IPS-15b (cell line): ENCODE results near the gene ZNF892.

Source experiments
- H3K27me3 ChIP-seq: one replicate; pipeline ENCODE4 v1.6.1; 2013; ENCODE audit warnings: low read length; ENCODE audit not compliant: control insufficient read depth, insufficient read depth
- H3K36me3 ChIP-seq: one replicate; pipeline ENCODE4 v1.6.1; 2013; ENCODE audit warnings: low read length; ENCODE audit not compliant: control insufficient read depth, insufficient read depth
- H3K4me1 ChIP-seq: one replicate; pipeline ENCODE4 v1.6.1; 2013; ENCODE audit warnings: mild to moderate bottlenecking, low read length; ENCODE audit not compliant: control insufficient read depth, insufficient read depth
- H3K4me3 ChIP-seq: one replicate; pipeline ENCODE4 v1.5.1; 2013; ENCODE audit warnings: low read depth, low read length
- H3K9ac ChIP-seq: one replicate; pipeline ENCODE4 v1.6.1; 2013; ENCODE audit warnings: low read depth, mild to moderate bottlenecking, low read length
- H3K9me3 ChIP-seq: one replicate; pipeline ENCODE4 v1.6.1; 2013; ENCODE audit warnings: mild to moderate bottlenecking, low read length; ENCODE audit not compliant: control insufficient read depth, insufficient read depth

Gene ZNF892

DNA sequence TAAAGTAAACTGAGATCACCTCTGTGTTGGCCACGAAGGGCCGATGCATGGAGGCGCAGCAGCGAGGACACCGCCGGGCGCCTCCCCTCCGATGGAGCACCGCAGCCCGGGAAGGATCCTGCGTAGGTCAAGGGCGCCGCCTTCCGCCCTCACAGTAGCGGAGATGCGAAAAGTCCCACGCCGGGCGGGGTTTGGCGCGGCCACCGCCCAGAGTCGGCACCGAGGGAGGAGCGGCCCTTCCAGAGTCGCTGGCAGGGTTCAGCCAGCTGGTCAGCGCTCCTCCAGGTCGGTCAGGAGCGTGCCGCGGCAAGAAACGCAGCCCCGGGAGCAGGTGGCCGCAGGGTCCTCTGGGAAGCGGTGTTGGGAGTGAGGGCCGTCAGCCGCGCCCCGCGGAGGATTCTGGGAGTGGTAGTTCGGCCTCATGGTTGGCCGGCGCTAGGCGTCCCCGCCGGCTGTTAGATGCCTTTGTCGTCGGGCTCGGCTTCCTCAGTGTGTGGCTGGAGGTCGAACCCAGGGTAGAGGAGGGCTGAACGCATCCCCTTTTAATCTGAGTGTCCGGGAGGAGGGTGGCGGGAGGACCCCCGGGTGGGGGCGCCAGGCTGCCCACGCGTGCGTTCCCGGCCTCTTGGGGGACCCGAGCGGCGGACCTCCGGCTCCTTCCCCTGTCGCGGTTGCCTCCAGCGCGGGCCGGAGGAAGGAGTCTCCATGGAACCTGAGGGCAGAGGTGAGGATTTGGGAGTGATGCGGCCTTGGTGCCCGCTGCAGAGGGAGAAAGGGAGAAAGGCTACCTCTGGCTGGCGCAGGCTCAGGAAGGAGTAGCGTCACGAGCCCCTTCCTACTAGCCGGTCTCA lies at the start of gene ZNF892:
ZNF892 (plus strand) TSS at position 411 of the 851 bp plus-strand sequence; CDS start at position 706, 295 bp downstream.
- Histone ChIP-seq H3K36me3 (peaks cover 3% of the 10 kb centered on the region), H3K27me3 (peaks cover 8% of the 10 kb centered on the region), H3K9me3 (peaks cover 9% of the 10 kb centered on the region), H3K4me3 (peak within 1 kb of the TSS; percentile 82), H3K9ac (peak within 1 kb of the TSS; percentile 68), H3K4me1 (no peaks in the 10 kb centered on the region)

DNA sequence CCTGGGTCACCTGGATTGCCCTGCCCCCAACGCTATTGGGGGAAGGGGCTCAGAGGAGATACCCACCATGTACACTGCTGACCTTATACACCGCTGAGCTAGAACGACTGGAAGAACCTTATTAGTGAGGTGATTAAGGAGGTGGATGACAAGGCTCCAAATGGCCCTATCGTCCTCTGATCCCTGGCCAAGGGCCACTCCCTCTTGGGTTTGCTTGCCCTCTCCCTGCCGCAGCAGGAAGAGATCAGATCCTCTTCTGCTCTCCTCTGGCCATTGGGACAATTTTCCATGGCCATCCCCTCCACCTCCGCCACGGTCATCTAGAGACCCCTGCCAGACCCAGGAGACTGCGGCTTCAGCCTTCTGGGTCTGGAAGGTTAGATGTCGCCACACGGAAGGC lies 48.9 kb upstream of the ZNF892 start:
- no peak overlapping the region for H3K9ac ChIP-seq

DNA sequence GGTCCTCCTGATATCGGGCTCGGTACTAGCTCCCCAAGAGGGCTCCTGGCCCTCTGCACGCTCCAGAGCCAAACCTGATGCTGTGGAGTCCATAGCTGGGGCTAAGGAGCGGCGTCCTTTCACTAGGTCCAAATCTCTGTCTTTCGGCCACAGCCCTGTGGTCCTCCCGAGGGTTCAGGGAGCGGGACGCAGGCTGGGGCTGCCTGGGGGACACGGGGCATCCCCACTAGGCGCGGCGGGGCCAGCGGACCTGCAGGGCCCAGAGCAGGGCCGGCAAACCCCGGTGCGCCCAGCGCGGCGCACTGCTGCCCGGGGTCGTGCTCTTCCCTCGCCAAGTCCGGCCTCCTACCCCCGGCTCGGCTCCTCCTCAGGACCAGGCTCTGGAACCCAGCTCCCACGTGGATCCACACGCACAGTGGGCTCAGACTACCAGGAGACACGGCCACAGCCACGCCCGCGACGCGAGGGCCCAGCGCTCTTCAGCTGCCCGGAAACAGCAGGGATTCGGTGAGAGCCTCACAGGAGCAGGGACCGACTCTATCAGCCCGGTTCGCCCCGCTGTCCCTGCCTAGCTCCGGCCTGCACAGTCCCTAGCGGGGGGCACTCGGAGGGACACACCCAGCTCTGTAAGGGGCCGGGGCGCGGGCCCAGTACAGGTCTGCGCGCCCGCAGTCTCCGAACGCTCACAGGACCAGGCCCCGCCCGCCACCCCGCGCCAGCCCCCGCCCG lies 48.3 kb upstream of the ZNF892 start:
- H3K9me3 ChIP-seq, result no peaks in the 10 kb centered on the region
- H3K27me3 ChIP-seq, result peaks cover 14% of the 10 kb centered on the region
- peak overlapping the region; percentile 76 for H3K9ac ChIP-seq
- H3K4me1 ChIP-seq, result no peaks in the 10 kb centered on the region
- peaks cover 3% of the 10 kb centered on the region for H3K36me3 ChIP-seq
- peak overlapping the region; percentile 58 for H3K4me3 ChIP-seq

More for the DNA sequence above, 48.9 kb upstream of the ZNF892 start:
- no peaks in the 10 kb centered on the region for H3K4me1 ChIP-seq
- H3K4me3 ChIP-seq, result peak overlapping the region; percentile 58
- peaks cover 14% of the 10 kb centered on the region for H3K27me3 ChIP-seq
- H3K36me3 ChIP-seq, result peaks cover 3% of the 10 kb centered on the region
- no peaks in the 10 kb centered on the region for H3K9me3 ChIP-seq

DNA sequence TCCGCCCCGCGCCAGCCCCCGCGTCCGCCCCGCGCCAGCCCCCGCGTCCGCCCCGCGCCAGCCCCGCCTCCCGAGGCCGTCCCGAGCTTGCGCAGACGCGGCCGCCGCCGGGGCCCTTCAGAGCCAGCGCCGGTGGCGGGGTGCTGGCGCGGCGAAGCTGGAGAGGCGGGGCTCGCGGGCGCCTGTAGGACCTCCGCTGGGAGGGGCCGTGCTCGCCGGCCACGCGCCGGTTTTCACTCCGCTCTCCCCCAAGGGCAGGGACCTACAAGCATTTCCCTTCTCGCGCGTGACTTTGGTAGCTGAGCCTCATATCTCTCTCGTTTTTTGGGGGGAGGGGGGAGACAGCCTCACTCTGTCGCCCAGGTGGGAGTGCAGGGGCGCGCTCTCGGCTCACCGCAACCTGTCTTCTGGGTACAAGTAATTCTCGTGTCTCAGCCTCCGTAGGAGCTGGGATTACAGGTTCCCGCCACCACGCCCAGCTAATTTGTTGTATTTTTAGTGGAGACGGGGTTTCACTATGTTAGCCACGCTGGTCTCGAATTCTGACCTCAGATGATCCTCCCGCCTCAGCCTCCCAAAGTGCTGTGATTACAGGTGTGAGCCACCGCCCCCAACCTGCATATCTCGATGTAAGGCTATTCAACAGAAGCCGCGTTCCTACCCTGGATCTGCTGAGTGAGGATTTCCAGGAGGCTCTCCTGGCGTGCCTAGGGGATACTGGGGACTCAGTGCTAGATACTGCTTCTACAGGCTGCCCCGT lies 47.5 kb upstream of the ZNF892 start, which contains the start of gene ZNF514:
ZNF514 (minus strand) TSS at position 159 of the 760 bp plus-strand sequence. CDS start 6,595 bp downstream, outside the sequence.
- H3K9ac ChIP-seq, result peak within 1 kb of the TSS; percentile 76
- peak within 1 kb of the TSS; percentile 81 for H3K4me3 ChIP-seq
- no peaks in the 10 kb centered on the region for H3K9me3 ChIP-seq
- H3K27me3 ChIP-seq, result peaks cover 14% of the 10 kb centered on the region
- H3K36me3 ChIP-seq, result peaks cover 3% of the 10 kb centered on the region
- H3K4me1 ChIP-seq, result peaks cover 2% of the 10 kb centered on the region

DNA sequence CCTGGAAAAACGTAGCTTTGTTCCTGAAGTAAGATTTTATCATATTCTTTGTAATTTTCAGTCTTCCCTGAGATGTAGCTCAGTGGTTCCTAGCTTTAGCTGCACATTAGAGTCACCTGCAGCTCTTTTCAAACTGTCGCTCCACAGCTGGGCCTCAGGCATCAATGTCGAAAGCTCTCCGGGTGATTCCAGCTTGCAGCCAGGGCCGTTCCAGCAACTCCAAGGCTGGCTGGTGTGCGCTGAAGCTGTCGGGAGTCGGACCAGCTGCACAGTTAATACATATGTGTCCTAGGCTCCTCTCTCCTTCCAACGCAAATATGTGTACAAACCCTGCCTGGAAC lies 42.3 kb upstream of the ZNF892 start:
- Histone ChIP-seq H3K36me3 (no peaks in the 10 kb centered on the region), H3K4me3 (peak overlapping the region; percentile 83), H3K9ac (peak overlapping the region; percentile 86)

DNA sequence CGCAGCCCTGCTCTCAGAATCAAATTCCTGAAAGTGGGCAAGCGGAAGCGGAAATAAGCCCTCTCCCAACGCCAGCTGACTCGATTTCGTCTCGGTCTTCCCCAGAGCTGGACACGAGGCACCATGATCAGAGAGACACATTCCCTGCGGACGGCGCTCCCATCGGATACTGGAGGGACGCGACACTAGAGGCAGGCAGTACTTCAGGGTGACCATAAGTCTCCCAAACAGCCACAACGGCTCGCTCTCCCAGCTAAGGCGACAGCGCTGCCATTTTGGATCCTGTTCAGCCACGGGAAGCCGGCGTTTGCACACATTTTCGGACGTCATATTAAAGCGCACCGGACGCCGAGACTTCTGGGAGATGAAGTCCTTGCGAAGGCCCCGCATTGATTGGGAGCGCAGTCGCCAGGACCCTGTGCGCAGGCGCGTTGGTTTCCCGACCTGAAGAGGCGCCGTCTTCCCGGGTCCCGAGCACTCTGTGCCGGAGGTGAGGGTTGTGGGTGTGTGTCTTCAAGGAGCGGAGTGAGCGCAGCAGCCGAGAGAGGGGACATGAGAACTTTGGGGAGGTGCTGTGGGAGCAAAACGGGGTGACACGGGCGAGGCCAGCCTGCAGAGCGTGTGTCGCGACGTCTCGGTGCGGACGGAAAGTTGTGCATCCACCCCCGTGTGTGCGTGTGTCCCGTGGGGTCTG lies 41.8 kb upstream of the ZNF892 start, which contains the start of gene ZNF2:
ZNF2 (plus strand) TSS at position 439 of the 694 bp plus-strand sequence. CDS start 10,418 bp downstream, outside the sequence.
- Histone ChIP-seq H3K36me3 (no peaks in the 10 kb centered on the region), H3K9ac (peak within 1 kb of the TSS; percentile 86), H3K4me1 (peaks cover 2% of the 10 kb centered on the region), H3K27me3 (peaks cover 4% of the 10 kb centered on the region), H3K9me3 (no peaks in the 10 kb centered on the region), H3K4me3 (peak within 1 kb of the TSS; percentile 83)

More for the DNA sequence above, 42.3 kb upstream of the ZNF892 start:
- H3K27me3 ChIP-seq, result peaks cover 4% of the 10 kb centered on the region
- peaks cover 2% of the 10 kb centered on the region for H3K4me1 ChIP-seq
- no peaks in the 10 kb centered on the region for H3K9me3 ChIP-seq

DNA sequence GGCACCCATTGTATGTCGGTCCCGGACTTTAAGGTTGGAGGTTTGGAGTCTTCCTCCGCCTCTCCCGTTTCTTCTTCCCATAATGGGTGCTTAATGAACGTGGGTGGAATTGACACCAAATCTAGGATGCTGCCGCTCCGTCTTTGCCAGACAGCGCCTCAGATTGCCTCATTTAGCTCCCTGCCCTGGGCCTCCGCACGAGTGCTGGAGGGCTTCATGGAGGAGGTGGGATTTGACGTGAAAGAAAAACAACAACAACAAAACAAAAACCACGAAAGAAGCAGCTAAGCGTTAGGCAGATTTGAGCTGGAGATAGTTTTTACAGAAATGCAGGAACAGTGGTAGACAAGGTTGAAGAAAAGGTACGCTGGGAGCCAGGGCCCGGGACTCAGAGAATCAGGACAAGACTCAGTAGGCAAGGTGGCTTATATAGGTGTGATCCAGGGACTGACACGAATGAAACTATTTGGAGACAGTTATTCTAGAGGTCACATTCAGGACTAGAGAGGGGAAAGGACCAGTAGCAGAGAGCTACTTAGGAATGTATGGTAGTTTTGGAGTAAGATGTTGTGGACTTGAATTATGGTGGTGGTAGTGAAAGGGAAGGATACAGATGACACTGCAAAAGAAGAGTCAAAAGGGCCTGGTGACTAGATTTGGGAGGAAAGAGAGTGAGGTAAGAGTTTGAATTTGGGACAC lies 41.1 kb upstream of the ZNF892 start:
- no peaks in the 10 kb centered on the region for H3K36me3 ChIP-seq
- H3K27me3 ChIP-seq, result peaks cover under 1% of the 10 kb centered on the region
- no peaks in the 10 kb centered on the region for H3K9me3 ChIP-seq
- H3K9ac ChIP-seq, result peak overlapping the region; percentile 48
- H3K4me3 ChIP-seq, result peak overlapping the region; percentile 83
- peaks cover 2% of the 10 kb centered on the region for H3K4me1 ChIP-seq

DNA sequence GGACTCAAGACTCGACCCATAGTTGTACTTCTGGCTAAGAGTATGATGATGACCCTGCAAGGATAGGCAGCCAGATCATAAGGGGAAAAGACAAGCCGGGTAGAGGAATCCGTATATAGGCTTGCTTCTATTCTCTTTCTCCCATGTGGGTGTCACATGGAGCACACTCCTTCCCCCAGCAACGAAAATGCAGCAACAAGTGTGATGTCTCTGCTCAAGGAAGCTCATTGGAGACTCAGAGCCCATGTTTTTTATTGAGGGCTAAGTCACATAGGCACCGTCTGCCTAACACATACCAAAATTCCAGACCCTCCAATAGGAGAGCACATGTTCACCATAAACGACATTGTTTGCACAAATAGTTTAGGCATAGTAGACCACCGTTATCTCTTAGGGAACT lies 35.4 kb upstream of the ZNF892 start:
- Histone ChIP-seq H3K9ac (no peak overlapping the region), H3K36me3 (no peaks in the 10 kb centered on the region), H3K4me3 (no peak overlapping the region), H3K27me3 (no peaks in the 10 kb centered on the region), H3K4me1 (no peaks in the 10 kb centered on the region), H3K9me3 (no peaks in the 10 kb centered on the region)

DNA sequence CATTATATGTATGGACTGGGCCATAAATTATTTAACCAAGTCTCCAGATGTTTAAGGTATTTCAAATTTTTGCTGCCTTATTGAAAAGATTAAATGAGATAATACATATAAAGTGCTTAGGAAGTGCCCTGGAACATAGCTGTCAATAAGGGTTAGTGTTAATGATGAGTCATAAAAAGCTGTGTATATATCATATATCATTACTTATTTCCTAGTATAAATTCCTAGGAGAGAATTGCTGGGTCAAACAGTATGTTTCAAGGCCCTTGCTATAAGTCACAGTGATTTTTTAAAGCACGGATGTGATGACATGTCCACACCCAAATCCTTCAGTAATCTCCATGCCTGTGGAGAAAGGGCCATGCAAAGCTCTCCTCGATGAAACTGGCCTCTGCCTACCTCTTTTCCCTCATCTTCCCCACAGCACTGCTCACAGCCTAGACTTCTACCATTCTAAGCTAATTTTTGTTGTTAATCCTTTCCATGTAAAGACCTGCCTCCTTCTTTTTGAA lies 33.2 kb upstream of the ZNF892 start:
- H3K4me1 ChIP-seq, result peaks cover 3% of the 10 kb centered on the region

DNA sequence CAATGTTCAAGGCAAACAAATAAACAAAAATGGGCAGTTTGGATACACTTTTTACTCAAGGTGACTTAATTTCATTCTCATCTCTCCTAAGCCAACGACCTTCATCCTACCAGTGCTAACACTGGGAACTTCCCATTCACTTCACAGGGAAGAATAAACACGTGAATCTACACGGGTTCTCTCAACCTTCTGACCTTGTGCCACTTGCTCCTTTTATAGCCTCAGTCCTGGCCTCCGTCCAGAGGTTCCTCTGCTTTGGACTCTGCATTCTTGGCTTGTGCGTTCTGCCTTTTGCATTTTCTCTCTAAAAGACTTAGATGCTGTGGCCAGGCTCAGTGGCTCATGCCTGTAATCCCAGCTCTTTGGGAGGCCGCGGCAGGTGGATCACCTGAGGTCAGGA lies 27.9 kb upstream of the ZNF892 start:
- peaks cover 3% of the 10 kb centered on the region for H3K4me1 ChIP-seq
- H3K9ac ChIP-seq, result no peak overlapping the region
- H3K9me3 ChIP-seq, result no peaks in the 10 kb centered on the region
- no peaks in the 10 kb centered on the region for H3K27me3 ChIP-seq
- H3K4me3 ChIP-seq, result no peak overlapping the region
- peaks cover 15% of the 10 kb centered on the region for H3K36me3 ChIP-seq

More for the DNA sequence above, 33.2 kb upstream of the ZNF892 start:
- Histone ChIP-seq H3K27me3 (no peaks in the 10 kb centered on the region), H3K9ac (no peak overlapping the region), H3K4me3 (no peak overlapping the region), H3K36me3 (peaks cover 5% of the 10 kb centered on the region), H3K9me3 (no peaks in the 10 kb centered on the region)
